H1 (cell line): ENCODE measurements around the gene CFAP65. TPM values are rescaled to one million over a fixed set of nuclear protein-coding genes. Genes with fewer than 3 reads are reported as not detected.

ENCODE experiments used
- CTCF ChIP-seq, 3 experiments: IDR thresholded peaks; 1 replicate in 2 of 3; 2 replicates in 1 of 3; pipeline versions ENCODE4 v1.5.1 to v1.6.1; 2011; ENCODE audit warnings: low read length in 3 of 3, mild to moderate bottlenecking in 3 of 3, inconsistent platforms in 2 of 3, low read depth in 1 of 3, moderate library complexity in 1 of 3; ENCODE audit not compliant: insufficient read depth in 1 of 3; ENCODE audit errors: control extremely low read depth in 1 of 3
- polyA plus RNA-seq, 7 experiments: library from polyadenylated mRNA; depleted of rRNA in 3 of 7; stranded (reverse) in 5 of 7; unstranded in 2 of 7; fragments of >200 nt in 5 of 7; fragments of 200-250 nt in 2 of 7; gene quantifications; 1 replicate in 5 of 7; 2 replicates in 1 of 7; 4 replicates in 1 of 7; pipeline versions ENCODE4 v1.2.1 to v1.2.3, GENCODE V29; 2011 to 2013; ENCODE audit warnings: missing spikeins in 2 of 7, mixed read lengths in 2 of 7
- total RNA-seq: library from RNA; stranded (reverse); fragmentation: NEBNext Ultra II Directional; extraction: Animal tissue kit (Norgen Biotek cat#: 25700); gene quantifications from 2 replicates; pipeline ENCODE4 v1.2.1, GENCODE V29; 2021

The CFAP65 gene
- total and polyA plus RNA-seq, 2 of the 8 experiments (the other 6 are each of a cell fraction or from before 2014, with no cell fraction given): 0.19 to 0.45 TPM

- peak in 2 of 3 experiments; percentile 33 to 39; a peak in 2 of 4 replicates for TF ChIP-seq CTCF (IDR thresholded peaks at IDR 0.05; ENCODE audit: control extremely low read depth in 1 of 3, insufficient read depth in 1 of 3, low read depth in 1 of 3, low read length in 3 of 3)
Observed at GRCh38 chr2:218981390-218981880, 59.9 kb downstream of the CFAP65 start (continued).
